PC-9 (cell line): Measurements from ENCODE around the gene MACROD2.

Source experiments
- EZH2 ChIP-seq: fragments of 200-600 bp; sonication (generic); IDR thresholded peaks from 2 replicates; pipeline ENCODE4 v1.8.0; 2017; ENCODE audit warnings: antibody characterized with exemption, low read depth
- TF ChIP-seq, protein P1 (sequence below): fragments of 200-600 bp; sonication (generic); conservative IDR thresholded peaks from 2 replicates; pipeline ENCODE4 v1.6.1; 2017; ENCODE audit warnings: mixed run types, antibody characterized with exemption, mild to moderate bottlenecking, moderate library complexity

DNA sequence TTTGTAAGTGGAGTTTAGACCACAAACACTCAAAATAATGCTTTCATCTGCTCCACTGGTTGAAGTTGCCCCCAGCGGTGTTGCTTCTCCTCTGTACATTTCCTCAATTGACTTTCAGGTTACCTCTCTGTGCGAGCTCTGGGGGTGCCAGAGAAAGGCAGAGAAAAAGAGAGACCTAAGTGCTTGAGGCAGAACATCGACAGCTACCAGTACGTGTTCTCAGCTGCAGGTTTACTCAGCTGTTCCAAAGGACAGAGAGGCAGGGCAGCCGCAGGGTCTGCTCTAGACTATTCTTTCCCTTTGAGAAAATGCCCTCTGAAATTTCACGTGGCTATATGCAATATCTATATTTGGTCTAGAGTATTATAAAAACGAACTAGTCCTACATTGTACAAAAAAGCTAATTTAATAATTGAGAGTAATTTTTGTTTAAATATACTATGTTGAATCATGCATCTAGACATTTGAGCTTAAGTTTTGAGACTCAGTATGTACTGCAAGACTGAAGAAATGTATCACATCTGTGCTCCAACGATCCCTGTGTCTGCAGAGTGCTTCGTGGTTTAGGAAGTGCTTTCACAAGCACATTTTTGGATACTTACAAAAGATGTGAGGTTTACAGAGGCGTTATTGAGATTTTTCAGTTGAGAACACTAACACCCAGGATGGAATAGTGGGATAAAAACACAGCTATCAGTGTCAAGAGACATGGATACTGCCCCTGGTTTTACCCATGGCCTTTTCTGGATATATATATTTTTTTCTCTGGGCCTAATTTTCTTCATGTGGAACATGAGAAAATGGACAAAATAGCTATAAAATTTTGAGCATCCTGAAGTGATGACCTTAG, 795.7 kb downstream of the MACROD2 start:
- TF ChIP-seq, protein P1, sequence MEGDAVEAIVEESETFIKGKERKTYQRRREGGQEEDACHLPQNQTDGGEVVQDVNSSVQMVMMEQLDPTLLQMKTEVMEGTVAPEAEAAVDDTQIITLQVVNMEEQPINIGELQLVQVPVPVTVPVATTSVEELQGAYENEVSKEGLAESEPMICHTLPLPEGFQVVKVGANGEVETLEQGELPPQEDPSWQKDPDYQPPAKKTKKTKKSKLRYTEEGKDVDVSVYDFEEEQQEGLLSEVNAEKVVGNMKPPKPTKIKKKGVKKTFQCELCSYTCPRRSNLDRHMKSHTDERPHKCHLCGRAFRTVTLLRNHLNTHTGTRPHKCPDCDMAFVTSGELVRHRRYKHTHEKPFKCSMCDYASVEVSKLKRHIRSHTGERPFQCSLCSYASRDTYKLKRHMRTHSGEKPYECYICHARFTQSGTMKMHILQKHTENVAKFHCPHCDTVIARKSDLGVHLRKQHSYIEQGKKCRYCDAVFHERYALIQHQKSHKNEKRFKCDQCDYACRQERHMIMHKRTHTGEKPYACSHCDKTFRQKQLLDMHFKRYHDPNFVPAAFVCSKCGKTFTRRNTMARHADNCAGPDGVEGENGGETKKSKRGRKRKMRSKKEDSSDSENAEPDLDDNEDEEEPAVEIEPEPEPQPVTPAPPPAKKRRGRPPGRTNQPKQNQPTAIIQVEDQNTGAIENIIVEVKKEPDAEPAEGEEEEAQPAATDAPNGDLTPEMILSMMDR, result no peak
- TF ChIP-seq EZH2, result no peak
